Measurements from ENCODE around the gene GSN. TPM values are rescaled to one million over a fixed set of nuclear protein-coding genes. Genes with fewer than 3 reads are reported as not detected.
A peak's percentile ranks its signal among the peaks of the same experiment; 100 is the strongest.

GSN gene
- polyA plus RNA-seq, 1 of the 3 experiments (the other 2 are of a cell fraction) = 168 TPM

DNA sequence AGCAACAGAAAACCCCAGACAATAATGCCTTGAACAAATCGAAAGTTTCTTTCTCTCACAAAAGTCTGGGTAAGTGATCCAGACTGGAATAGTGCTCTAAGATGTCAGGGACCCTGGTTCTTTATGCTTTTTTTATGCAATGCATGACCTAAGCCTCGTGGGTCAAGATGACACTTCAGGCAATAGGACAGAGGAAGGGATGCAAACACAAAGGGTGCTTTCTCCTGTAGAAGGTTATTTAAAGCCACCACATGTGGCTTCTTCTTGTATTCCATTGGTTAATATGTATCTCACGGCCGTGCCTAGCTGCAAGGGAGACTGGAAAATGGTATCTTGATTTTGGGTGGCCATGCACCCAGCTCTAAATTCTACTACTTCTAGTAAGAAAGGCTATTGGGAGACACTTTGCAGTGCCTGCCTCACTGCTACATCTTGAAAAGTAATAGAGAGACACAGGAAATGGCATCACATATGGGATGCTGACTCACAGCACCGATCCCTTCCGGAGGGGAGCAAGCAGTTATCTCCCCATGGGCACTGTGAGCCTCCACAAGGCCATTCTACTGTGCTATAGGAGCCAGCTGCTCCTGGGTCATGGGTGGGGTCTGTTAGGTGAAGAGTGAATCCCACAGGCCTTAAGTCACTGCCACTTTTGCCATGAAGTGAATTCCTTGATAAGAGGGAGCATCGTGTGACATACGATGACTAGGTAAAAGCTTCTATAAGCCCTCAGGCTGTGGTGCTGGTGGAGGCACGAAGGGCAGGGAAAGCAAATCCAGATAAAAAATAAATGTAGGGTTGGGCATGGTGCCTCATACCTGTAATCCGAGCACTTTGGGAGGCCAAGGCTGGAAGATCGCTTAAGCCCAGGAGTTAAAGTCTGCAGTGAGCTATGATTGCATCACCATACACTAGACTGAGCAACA is 33.8 kb upstream of the GSN start:
- no peaks in the 10 kb centered on the region for H3K36me3 ChIP-seq (replicated peaks in 1 of 2; ENCODE audit: control insufficient read depth in 1 of 2, insufficient read depth in 2 of 2, low read length in 1 of 2)
- no peaks in the 10 kb centered on the region for H3K79me2 ChIP-seq (ENCODE audit: insufficient read depth)
- peaks cover 2 to 9% of the 10 kb centered on the region in 2 experiments; a peak in 3 of 4 replicates for H3K4me1 ChIP-seq (ENCODE audit: control insufficient read depth in 1 of 2, insufficient read depth in 2 of 2, low read depth in 1 of 2, low read length in 1 of 2)
- ChIA-PET CTCF (interaction anchor here (0.9 to 2.3 kb wide), 6 partner anchors 19 to 85 kb away, joined by 3 to 12 read pairs (median 4); no protein-coding TSS in a partner anchor), POLR2A (no interaction called here)
- no peak overlapping the region for H3K4me2 ChIP-seq
- TF ChIP-seq FOSL2 (IDR thresholded peaks at IDR 0.05; ENCODE audit: borderline replicate concordance, low read depth) (peak; percentile 28; the same call in 1 of the 2 replicates), GABPA (IDR thresholded peaks at IDR 0.05; ENCODE audit: low read depth) (peak; percentile 48), TCF12 (IDR thresholded peaks at IDR 0.05) (peak; percentile 25; the same call in 1 of the 2 replicates), MXI1 (IDR thresholded peaks at IDR 0.05; ENCODE audit: low read depth, low read length) (no peak)
- peak overlapping the region; percentile 82 for H2AFZ ChIP-seq (ENCODE audit: low read depth)
- no peak for DNase-seq
- H3K9me3 ChIP-seq = no peaks in the 10 kb centered on the region
- H3K27ac ChIP-seq (ENCODE audit: low read depth in 2 of 2, low read length in 1 of 2) = peak overlapping the region in 1 of 2 experiments; percentile 55; a peak in 2 of 4 replicates
- no peaks in the 10 kb centered on the region for H3K9me2 ChIP-seq
- no peaks in the 10 kb centered on the region for H4K20me1 ChIP-seq (ENCODE audit: insufficient read depth)
- WGBS (ENCODE audit: low lambda C conversion rate) = 83% methylated on average over 10 of the region's 11 CpGs
- H3F3A ChIP-seq (replicated peaks; ENCODE audit: insufficient read depth) = no peaks in the 10 kb centered on the region
- no peaks in the 10 kb centered on the region for H3K27me3 ChIP-seq (ENCODE audit: insufficient read depth)
- no peak overlapping the region for H3K4me3 ChIP-seq (ENCODE audit: low read depth in 2 of 2, low read length in 1 of 2)
- no peak overlapping the region for H3K9ac ChIP-seq

DNA sequence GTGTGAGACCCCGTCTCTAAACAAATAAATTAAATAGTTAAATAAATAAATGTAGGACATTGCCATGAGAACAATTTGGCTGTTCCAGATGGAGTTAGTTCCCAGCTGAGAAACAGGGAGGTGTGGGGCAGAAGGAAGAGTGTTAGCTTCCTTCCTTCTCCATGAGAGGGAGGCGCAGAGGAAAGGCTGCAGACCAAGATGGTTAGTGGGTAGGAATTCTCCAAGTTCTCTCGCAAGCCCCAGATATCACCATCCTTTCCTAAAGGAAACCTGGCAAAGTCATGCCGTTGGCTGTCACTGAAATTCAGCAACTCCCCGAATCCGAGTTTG is 33.2 kb upstream of the GSN start:
- POLR2A ChIA-PET = no interaction called here
- TF ChIP-seq RCOR1 (IDR thresholded peaks at IDR 0.05; ENCODE audit: low read length) = no peak
- no peak for TF ChIP-seq REST (IDR thresholded peaks at IDR 0.05; ENCODE audit: low read depth, low read length)
- TF ChIP-seq IRF3 (IDR thresholded peaks at IDR 0.05; ENCODE audit: low read depth, low read length) = no peak
- TF ChIP-seq EP300 (IDR thresholded peaks at IDR 0.05; ENCODE audit: borderline replicate concordance in 1 of 2, low read depth in 1 of 2, low read length in 1 of 2) = no peak
- H3K9me2 ChIP-seq = no peaks in the 10 kb centered on the region
- DNase-seq = no peak
- no peak overlapping the region for H3K9ac ChIP-seq
- H3K27me3 ChIP-seq (ENCODE audit: insufficient read depth) = no peaks in the 10 kb centered on the region
- H3K4me1 ChIP-seq (ENCODE audit: control insufficient read depth in 1 of 2, insufficient read depth in 2 of 2, low read depth in 1 of 2, low read length in 1 of 2) = peaks cover 2 to 9% of the 10 kb centered on the region in 2 experiments; a peak in 3 of 4 replicates
- H3F3A ChIP-seq (replicated peaks; ENCODE audit: insufficient read depth) = no peaks in the 10 kb centered on the region
- CTCF ChIA-PET = interaction anchor here (0.6 to 2.3 kb wide), 5 partner anchors 21 to 164 kb away, joined by 3 to 12 read pairs (median 4); no protein-coding TSS in a partner anchor
- no peaks in the 10 kb centered on the region for H3K79me2 ChIP-seq (ENCODE audit: insufficient read depth)
- H3K4me2 ChIP-seq = no peak overlapping the region
- H4K20me1 ChIP-seq (ENCODE audit: insufficient read depth) = no peaks in the 10 kb centered on the region
- peak overlapping the region; percentile 82; the same call in 1 of the 2 replicates for H2AFZ ChIP-seq (ENCODE audit: low read depth)
- H3K36me3 ChIP-seq (replicated peaks in 1 of 2; ENCODE audit: control insufficient read depth in 1 of 2, insufficient read depth in 2 of 2, low read length in 1 of 2) = no peaks in the 10 kb centered on the region
- H3K27ac ChIP-seq (ENCODE audit: low read depth in 2 of 2, low read length in 1 of 2) = no peak overlapping the region
- WGBS (ENCODE audit: low lambda C conversion rate) = 94% methylated on average over 6 of the region's 6 CpGs
- H3K9me3 ChIP-seq = no peaks in the 10 kb centered on the region
- H3K4me3 ChIP-seq (ENCODE audit: low read depth in 2 of 2, low read length in 1 of 2) = no peak overlapping the region
